ENCODE results near the gene BRMS1. TPM values are rescaled to one million over a fixed set of nuclear protein-coding genes. Genes with fewer than 3 reads are reported as not detected.

The BRMS1 gene
- total RNA-seq, 1 donor from 2014 or later, result 37.8 TPM

DNA sequence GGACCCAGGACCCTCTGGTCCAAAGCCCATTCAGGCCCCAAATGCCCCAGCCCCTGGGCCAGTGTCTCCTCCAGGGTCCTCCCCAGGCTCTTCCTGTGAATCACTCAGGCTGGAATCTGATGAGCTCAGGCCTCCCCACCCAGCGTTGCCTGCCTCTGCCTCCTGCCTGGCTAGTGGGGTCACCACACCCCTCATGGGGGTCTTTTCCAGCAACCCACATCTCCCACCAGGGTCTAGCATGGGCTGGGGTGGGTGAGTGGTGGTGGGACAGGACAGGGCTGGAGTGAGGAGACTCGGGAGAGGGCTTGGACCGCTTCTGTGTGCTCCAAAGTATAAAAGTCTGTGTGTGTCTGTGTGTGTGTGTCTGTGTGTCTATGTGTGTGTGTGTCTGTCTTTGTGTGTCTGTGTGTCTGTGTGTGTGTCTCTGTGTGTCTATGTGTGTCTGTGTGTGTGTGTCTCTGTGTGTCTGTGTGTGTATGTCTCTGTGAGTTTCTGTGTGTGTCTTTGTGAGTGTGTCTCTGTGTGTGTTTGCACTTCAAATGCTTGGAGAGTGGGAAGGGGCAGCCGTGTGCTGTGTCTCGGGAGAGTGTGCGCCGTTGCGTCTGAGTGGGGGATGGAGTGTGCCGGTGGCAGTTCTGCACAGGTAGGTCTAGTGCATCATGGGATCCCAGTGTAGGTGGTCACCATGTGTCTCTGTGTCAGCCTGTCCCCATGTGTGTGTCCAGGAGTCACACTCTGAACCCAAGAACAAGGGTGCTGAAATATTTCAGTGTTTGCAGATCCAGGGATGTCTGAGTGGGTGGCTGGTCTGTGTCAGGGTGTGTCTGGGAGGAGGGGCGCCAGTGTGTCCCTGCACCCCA, 17.5 kb downstream of the BRMS1 start:
- ATAC-seq (no peak), DNase-seq (no peak)
- no peak overlapping the region for H3K4me3 ChIP-seq
- no peaks in the 10 kb centered on the region for H3K27me3 ChIP-seq (ENCODE audit: low read depth)
- no peaks in the 10 kb centered on the region for H3K9me3 ChIP-seq
- TF ChIP-seq, protein P1, sequence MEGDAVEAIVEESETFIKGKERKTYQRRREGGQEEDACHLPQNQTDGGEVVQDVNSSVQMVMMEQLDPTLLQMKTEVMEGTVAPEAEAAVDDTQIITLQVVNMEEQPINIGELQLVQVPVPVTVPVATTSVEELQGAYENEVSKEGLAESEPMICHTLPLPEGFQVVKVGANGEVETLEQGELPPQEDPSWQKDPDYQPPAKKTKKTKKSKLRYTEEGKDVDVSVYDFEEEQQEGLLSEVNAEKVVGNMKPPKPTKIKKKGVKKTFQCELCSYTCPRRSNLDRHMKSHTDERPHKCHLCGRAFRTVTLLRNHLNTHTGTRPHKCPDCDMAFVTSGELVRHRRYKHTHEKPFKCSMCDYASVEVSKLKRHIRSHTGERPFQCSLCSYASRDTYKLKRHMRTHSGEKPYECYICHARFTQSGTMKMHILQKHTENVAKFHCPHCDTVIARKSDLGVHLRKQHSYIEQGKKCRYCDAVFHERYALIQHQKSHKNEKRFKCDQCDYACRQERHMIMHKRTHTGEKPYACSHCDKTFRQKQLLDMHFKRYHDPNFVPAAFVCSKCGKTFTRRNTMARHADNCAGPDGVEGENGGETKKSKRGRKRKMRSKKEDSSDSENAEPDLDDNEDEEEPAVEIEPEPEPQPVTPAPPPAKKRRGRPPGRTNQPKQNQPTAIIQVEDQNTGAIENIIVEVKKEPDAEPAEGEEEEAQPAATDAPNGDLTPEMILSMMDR (IDR thresholded peaks at IDR 0.05), result no peak
- peaks cover 3% of the 10 kb centered on the region for H3K36me3 ChIP-seq
- peaks cover 26% of the 10 kb centered on the region for H3K4me1 ChIP-seq
- peak overlapping the region; percentile 46 for H3K27ac ChIP-seq
- intact Hi-C loops (cut with DNase I), result no loop called here

DNA sequence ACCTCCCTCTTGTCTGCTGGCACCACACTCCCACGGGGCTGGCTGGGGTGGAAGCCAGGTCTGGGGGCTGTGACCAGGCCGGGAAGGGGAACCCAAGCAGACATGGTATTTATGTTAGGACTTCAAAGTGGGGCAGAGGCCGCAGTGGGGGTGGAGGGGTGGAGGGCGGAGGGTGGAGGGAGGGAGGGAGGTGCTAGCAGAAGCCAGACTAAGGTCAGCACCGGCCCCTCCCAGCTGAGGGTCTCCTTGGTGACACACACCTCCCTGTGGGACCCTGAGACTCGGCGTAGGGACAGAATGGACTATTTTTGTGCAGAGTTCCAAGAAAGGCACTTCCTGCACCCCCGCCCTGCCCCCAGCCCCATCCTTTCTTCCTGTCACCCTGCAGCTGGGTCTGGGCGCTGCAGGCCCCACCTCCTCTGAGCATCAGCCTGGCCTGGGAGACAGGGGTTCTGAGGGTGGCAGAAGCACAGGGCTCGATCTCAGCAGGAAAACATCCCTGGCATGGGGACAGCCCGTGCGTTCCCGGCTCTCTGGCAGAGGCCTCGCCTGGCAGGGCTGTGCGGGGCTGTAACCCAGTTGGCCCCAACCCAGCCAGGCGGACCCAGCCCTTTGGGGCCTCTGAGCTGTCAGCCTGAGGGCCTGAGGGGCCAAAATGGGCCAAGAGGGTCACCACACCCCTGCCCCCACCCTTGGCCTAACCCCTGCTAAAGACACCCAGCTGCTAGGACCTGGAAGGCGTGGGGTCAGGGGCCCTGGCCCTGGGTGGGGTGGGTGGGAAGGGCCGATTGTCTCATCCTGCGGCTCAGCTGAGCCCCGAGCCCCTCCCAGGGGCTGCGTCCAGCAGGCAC, 18.4 kb downstream of the BRMS1 start:
- Histone ChIP-seq H3K36me3 (no peaks in the 10 kb centered on the region), H3K4me1 (peaks cover 26% of the 10 kb centered on the region), H3K4me3 (no peak overlapping the region), H3K9me3 (no peaks in the 10 kb centered on the region), H3K27ac (peak overlapping the region; percentile 46), H3K27me3 (ENCODE audit: low read depth) (no peaks in the 10 kb centered on the region)
- TF ChIP-seq, protein P1 (IDR thresholded peaks at IDR 0.05), result no peak
- peak in 1 of 2 donors; percentile 1 for ATAC-seq
- intact Hi-C loops (cut with DNase I), result no loop called here
- no peak for DNase-seq

DNA sequence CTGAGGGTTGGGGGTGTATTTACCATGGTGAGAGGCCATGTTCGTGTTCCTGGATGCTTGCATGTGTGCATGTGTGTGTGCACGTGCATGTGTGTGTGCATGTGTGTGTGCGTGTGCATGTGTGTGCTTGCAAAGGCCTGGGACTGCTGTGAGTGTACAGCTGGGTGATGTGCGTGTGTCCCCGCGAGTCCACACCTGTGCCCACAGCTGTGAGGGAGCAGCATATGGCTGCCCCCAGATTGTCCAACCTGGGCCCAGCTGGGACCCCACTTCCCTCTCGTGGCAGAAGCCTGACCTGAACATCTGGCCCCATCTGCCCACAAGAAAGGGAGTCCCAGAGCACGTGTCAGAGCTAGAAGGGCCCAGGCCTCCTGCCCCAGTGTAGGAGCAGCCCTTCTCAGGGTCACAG, 19.6 kb downstream of the BRMS1 start:
- Histone ChIP-seq H3K4me1 (peaks cover 26% of the 10 kb centered on the region), H3K4me3 (no peak overlapping the region), H3K9me3 (no peaks in the 10 kb centered on the region), H3K27me3 (ENCODE audit: low read depth) (no peaks in the 10 kb centered on the region), H3K36me3 (no peaks in the 10 kb centered on the region), H3K27ac (peak overlapping the region; percentile 9)
- intact Hi-C loops (cut with DNase I), result no loop called here
- DNase-seq (no peak), ATAC-seq (no peak)
- TF ChIP-seq, protein P1 (IDR thresholded peaks at IDR 0.05), result no peak

DNA sequence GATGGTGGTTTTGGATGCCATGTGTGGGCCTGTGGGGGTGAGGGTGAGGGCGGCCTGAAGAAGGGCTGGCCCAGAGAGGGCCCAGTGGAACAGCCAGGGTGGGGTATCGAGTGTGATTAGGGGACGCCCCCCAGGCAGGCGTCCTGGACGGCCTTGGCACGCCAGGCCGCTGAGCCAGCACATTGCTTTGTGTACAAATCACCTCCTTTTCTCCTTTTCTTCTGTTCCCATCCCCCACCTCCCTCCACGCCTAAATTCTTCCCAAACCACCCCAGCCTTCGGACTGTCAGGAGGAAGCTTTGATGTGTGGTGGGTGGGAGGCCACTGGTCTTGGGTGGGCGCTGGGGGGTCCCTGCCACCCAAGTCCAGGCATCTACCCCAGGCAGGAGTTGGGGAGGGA, 20.2 kb downstream of the BRMS1 start:
- Histone ChIP-seq H3K9me3 (no peaks in the 10 kb centered on the region), H3K4me3 (no peak overlapping the region), H3K27ac (no peak overlapping the region), H3K4me1 (peaks cover 26% of the 10 kb centered on the region), H3K27me3 (ENCODE audit: low read depth) (no peaks in the 10 kb centered on the region), H3K36me3 (no peaks in the 10 kb centered on the region)
- DNase-seq (no peak), ATAC-seq (no peak)
- TF ChIP-seq, protein P1 (IDR thresholded peaks at IDR 0.05), result no peak
- intact Hi-C loops (cut with DNase I), result no loop called here

DNA sequence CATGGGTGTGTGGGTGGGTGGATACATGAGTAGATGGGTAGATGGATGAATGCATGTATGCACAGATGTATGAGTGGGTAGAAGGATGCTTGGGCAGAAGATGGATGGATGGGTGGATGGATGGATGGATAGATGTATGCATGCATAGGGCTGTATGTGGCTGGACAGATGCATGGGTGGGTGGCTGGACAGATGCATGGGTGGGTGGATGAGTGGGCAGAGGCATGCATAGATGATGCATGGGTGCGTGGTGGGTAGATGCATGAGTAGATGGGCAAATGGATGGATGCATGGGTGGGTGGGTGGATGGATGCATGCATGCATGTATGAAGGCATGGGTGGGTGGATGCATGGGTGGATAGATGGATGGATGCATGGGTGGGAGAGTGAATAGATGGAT, 21.2 kb downstream of the BRMS1 start:
- H3K27ac ChIP-seq, result no peak overlapping the region
- intact Hi-C loops (cut with DNase I), result no loop called here
- H3K4me3 ChIP-seq, result no peak overlapping the region
- no peak for ATAC-seq
- no peaks in the 10 kb centered on the region for H3K36me3 ChIP-seq
- TF ChIP-seq, protein P1 (IDR thresholded peaks at IDR 0.05), result no peak
- peaks cover 28% of the 10 kb centered on the region for H3K4me1 ChIP-seq
- DNase-seq, result no peak
- no peaks in the 10 kb centered on the region for H3K9me3 ChIP-seq
- no peaks in the 10 kb centered on the region for H3K27me3 ChIP-seq (ENCODE audit: low read depth)
